Neural cell (in vitro differentiated cells): ENCODE measurements around the gene DEPDC5.

ENCODE experiments used
- CTCF ChIP-seq: fragments of 450-650 bp; IDR thresholded peaks from 2 replicates; pipeline ENCODE4 v1.5.1; 2014; ENCODE audit warnings: antibody characterized with exemption, mild to moderate bottlenecking, moderate library complexity; ENCODE audit not compliant: poor library complexity, severe bottlenecking
- EZH2 ChIP-seq: fragments of 200-600, 300-800 bp; shearing (Covaris generic), sonication (generic); IDR thresholded peaks from 2 replicates; pipeline ENCODE4 v1.6.1; 2014; ENCODE audit warnings: antibody characterized with exemption, low read length, borderline replicate concordance, mild to moderate bottlenecking; ENCODE audit not compliant: insufficient read depth, poor library complexity, severe bottlenecking
- POLR2AphosphoS5 ChIP-seq: IDR thresholded peaks from 2 replicates; pipeline ENCODE4 v1.6.1; 2012
- SMC3 ChIP-seq: fragments of 450-650 bp; conservative IDR thresholded peaks from 2 replicates; pipeline ENCODE4 v1.6.1; 2014; ENCODE audit warnings: antibody characterized with exemption, mild to moderate bottlenecking, moderate library complexity; ENCODE audit not compliant: poor library complexity
- TAF1 ChIP-seq: IDR thresholded peaks from 2 replicates; pipeline ENCODE4 v1.6.1; 2012; ENCODE audit warnings: low read depth
- TF ChIP-seq, protein P1 (sequence below): IDR thresholded peaks from 2 replicates; pipeline ENCODE4 v1.6.1; 2012; ENCODE audit warnings: borderline replicate concordance

- TF ChIP-seq EZH2 (no peak), CTCF (no peak), POLR2AphosphoS5 (no peak), SMC3 (no peak), TAF1 (no peak)
- TF ChIP-seq, protein P1, sequence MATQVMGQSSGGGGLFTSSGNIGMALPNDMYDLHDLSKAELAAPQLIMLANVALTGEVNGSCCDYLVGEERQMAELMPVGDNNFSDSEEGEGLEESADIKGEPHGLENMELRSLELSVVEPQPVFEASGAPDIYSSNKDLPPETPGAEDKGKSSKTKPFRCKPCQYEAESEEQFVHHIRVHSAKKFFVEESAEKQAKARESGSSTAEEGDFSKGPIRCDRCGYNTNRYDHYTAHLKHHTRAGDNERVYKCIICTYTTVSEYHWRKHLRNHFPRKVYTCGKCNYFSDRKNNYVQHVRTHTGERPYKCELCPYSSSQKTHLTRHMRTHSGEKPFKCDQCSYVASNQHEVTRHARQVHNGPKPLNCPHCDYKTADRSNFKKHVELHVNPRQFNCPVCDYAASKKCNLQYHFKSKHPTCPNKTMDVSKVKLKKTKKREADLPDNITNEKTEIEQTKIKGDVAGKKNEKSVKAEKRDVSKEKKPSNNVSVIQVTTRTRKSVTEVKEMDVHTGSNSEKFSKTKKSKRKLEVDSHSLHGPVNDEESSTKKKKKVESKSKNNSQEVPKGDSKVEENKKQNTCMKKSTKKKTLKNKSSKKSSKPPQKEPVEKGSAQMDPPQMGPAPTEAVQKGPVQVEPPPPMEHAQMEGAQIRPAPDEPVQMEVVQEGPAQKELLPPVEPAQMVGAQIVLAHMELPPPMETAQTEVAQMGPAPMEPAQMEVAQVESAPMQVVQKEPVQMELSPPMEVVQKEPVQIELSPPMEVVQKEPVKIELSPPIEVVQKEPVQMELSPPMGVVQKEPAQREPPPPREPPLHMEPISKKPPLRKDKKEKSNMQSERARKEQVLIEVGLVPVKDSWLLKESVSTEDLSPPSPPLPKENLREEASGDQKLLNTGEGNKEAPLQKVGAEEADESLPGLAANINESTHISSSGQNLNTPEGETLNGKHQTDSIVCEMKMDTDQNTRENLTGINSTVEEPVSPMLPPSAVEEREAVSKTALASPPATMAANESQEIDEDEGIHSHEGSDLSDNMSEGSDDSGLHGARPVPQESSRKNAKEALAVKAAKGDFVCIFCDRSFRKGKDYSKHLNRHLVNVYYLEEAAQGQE: no peak
Measured at GRCh38 chr22:31905356-31905755, 151.5 kb downstream of the DEPDC5 start.
